Esophagus squamous epithelium (tissue), 4 donors: Measurements from ENCODE around the gene CHD1L.

Source experiments
- CTCF ChIP-seq, 6 experiments: fragments of 450-650 bp in 4 of 6; fragments of 200-600 bp in 2 of 6; sonication (generic) in 2 of 6; IDR thresholded peaks; one replicate each; pipeline ENCODE4 v1.5.1; 2016 to 2019; ENCODE audit warnings: antibody characterized with exemption in 6 of 6, mild to moderate bottlenecking in 4 of 6, moderate library complexity in 4 of 6
- POLR2A ChIP-seq, 4 donors: fragments of 450-650 bp; IDR thresholded peaks; one replicate each; pipeline ENCODE4 v1.6.1; 2017; ENCODE audit warnings: antibody characterized with exemption in 4 of 4, mild to moderate bottlenecking in 4 of 4, moderate library complexity in 3 of 4

GRCh38 chr1:147215540-147215916 lies 27.0 kb upstream of the CHD1L start:
- TF ChIP-seq CTCF (IDR thresholded peaks at IDR 0.05) = no peak
- no peak for TF ChIP-seq POLR2A (IDR thresholded peaks at IDR 0.05)
